Progenitor cell of endocrine pancreas (in vitro differentiated cells): Measurements from ENCODE around the gene DHDH. TPM values are rescaled to one million over a fixed set of nuclear protein-coding genes. Genes with fewer than 3 reads are reported as not detected.

ENCODE experiments used
- DNase-seq: peaks from one replicate; pipeline ENCODE4 v3.0.0; 2021; ENCODE audit warnings: low spot score; ENCODE audit not compliant: unreplicated experiment
- H3K27ac Mint-ChIP-seq: 2 replicates; pipeline ENCODE4 v1.8.0; 2021; ENCODE audit warnings: mild to moderate bottlenecking, moderate library complexity, mixed read lengths
- H3K27me3 Mint-ChIP-seq: 2 replicates; pipeline ENCODE4 v1.8.0; 2021; ENCODE audit warnings: mixed read lengths
- H3K36me3 Mint-ChIP-seq: 2 replicates; pipeline ENCODE4 v1.8.0; 2022; ENCODE audit warnings: mixed read lengths; ENCODE audit not compliant: insufficient read depth
- H3K4me1 Mint-ChIP-seq: 2 replicates; pipeline ENCODE4 v1.8.0; 2021; ENCODE audit warnings: low read depth, mixed read lengths
- H3K4me3 Mint-ChIP-seq: 2 replicates; pipeline ENCODE4 v1.8.0; 2021; ENCODE audit warnings: low read depth, mild to moderate bottlenecking, moderate library complexity, mixed read lengths
- H3K9me3 Mint-ChIP-seq: 2 replicates; pipeline ENCODE4 v1.8.0; 2021; ENCODE audit warnings: low read depth, mixed read lengths
- total RNA-seq: library from RNA; stranded (reverse); gene quantifications from 2 replicates; pipeline ENCODE4 v1.2.1, GENCODE V29; 2021
- TF ChIP-seq, protein P1 (sequence below): fragments of 200-600 bp; sonication (generic); IDR thresholded peaks from one replicate; pipeline ENCODE4 v1.5.0; 2021; ENCODE audit warnings: antibody characterized with exemption, mild to moderate bottlenecking; ENCODE audit not compliant: unreplicated experiment

DHDH gene
- total RNA-seq, 1 donor from 2014 or later = 1.8 TPM

DNA sequence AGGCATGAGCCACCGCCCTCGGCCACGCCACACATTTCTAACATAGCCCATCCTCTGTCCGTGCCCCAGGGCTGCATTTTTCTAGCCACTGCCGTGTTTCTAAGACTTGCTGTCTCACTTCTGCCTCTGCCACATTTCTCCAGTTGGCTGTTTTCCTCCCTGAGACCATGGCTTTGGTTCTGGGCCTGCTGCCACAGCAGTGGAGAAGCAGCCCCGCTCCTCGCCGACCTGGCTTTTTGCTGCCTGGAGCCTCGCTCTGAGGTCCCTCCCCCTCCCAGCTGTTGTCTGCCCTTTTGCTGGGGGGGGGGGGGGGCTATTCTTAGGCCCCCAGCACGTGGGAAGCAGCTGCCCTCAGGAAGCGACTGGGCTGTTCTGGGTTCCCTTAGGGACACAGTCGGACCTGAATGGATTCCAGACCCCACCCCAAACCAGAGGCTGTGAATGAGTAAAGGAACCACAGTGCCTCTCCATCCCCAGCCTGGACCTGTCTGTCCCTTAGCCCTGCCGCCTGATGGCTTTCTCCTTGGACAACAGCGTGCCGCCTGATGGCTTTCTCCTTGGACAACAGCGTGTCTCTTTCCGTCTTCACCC, 56.3 kb downstream of the DHDH start:
- H3K36me3 Mint-ChIP-seq = peaks cover 13% of the 10 kb centered on the region

DNA sequence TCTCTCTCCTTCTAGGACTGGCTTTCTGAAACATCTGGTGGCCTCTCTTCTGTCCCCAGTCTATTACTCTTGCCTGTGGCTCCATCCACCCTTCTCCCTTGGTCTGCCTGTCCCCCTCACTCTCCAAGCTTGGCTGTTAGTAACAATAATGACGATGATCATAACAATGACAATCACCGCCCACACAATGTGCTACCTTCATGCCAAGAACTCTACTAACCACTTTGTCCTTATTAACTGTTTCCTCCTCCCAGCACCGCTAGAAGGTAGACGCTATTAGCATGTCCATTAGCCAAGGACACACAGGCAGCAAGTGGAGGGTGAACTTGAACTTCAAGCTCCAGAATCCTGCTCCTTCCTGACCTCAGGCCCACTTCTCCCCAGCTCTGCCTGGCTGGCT, 56.9 kb downstream of the DHDH start:
- no peaks in the 10 kb centered on the region for H3K27me3 Mint-ChIP-seq
- peak overlapping the region; percentile 26 for H3K27ac Mint-ChIP-seq
- H3K36me3 Mint-ChIP-seq = peaks cover 10% of the 10 kb centered on the region
- peaks cover 18% of the 10 kb centered on the region for H3K4me1 Mint-ChIP-seq
- H3K9me3 Mint-ChIP-seq = no peaks in the 10 kb centered on the region
- TF ChIP-seq, protein P1, sequence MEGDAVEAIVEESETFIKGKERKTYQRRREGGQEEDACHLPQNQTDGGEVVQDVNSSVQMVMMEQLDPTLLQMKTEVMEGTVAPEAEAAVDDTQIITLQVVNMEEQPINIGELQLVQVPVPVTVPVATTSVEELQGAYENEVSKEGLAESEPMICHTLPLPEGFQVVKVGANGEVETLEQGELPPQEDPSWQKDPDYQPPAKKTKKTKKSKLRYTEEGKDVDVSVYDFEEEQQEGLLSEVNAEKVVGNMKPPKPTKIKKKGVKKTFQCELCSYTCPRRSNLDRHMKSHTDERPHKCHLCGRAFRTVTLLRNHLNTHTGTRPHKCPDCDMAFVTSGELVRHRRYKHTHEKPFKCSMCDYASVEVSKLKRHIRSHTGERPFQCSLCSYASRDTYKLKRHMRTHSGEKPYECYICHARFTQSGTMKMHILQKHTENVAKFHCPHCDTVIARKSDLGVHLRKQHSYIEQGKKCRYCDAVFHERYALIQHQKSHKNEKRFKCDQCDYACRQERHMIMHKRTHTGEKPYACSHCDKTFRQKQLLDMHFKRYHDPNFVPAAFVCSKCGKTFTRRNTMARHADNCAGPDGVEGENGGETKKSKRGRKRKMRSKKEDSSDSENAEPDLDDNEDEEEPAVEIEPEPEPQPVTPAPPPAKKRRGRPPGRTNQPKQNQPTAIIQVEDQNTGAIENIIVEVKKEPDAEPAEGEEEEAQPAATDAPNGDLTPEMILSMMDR = no peak
- H3K4me3 Mint-ChIP-seq = no peak overlapping the region
- DNase-seq = no peak

More for the DNA sequence above, 56.3 kb downstream of the DHDH start:
- Mint-ChIP-seq H3K9me3 (no peaks in the 10 kb centered on the region), H3K27me3 (no peaks in the 10 kb centered on the region), H3K4me3 (no peak overlapping the region), H3K27ac (no peak overlapping the region), H3K4me1 (peaks cover 14% of the 10 kb centered on the region)
- no peak for DNase-seq
- TF ChIP-seq, protein P1 = no peak

DNA sequence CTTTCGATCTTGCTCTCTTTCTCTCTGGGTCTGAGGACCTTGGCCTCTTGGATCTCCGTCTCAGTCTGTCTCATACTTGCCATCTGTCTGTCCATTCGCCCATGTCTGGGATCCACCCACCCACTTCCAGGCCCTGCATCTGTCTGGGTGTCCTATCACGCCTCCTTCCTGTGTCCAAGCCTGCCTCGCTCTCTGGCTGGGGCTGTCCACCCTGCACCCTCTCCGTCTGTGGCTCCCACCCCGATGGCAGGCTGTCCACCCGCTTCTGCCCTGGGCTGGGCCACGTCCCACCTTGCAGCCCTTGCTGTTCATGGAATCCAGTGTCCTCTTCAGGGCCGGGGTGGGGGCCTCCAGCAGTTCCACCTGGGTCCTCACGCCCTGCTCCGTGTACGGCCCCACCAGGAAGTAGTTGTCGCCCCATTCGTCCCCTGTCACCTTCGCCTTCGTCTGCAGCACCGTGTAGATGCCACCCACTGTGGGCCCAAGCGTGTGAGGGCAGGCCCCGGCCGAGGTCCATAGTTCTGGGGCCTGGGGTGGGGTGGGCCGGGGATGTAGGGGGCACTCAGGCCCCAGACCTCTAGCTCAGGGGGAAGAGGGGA, 57.6 kb downstream of the DHDH start:
- H3K4me1 Mint-ChIP-seq = peaks cover 18% of the 10 kb centered on the region
- no peak for DNase-seq
- H3K27me3 Mint-ChIP-seq = no peaks in the 10 kb centered on the region
- no peak overlapping the region for H3K27ac Mint-ChIP-seq
- H3K36me3 Mint-ChIP-seq = peaks cover 10% of the 10 kb centered on the region
- H3K4me3 Mint-ChIP-seq = no peak overlapping the region
- TF ChIP-seq, protein P1 = no peak
- H3K9me3 Mint-ChIP-seq = no peaks in the 10 kb centered on the region

DNA sequence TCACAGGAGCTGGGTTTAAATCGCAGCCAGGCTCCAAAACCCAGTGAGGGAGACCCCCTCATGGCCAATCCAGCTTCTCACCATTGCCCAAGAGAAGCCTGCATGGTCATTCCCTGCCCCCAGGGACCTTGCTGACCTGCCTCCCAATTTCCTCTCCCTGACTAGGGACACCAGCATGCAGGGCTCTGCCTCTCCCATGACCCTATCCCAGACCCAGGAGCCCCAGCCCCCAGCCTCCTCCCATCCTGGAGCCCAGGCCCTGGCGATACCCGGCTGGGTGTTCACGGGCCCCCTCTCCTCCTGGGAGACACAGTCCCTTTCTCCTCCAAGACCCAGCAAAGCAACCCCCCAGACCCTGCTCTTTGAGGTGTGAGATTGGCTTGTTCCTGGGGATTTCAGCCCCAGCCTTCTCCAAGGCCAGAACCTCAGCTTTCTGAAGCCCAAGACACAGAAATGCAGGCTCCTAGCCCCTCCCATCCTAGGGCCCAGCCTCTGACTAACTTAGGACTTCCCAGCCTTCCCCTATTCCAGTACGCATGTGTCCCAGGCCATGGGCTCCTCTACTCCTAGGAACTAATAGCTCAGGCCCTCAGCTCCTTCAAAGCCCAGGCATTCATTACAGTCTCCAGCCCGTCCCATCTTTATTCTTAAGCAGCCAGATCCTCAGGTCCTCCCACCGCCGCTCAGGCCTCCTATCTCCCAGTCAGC, 58.5 kb downstream of the DHDH start:
- no peaks in the 10 kb centered on the region for H3K27me3 Mint-ChIP-seq
- H3K4me1 Mint-ChIP-seq = peaks cover 18% of the 10 kb centered on the region
- peaks cover 10% of the 10 kb centered on the region for H3K36me3 Mint-ChIP-seq
- TF ChIP-seq, protein P1 = no peak
- peak overlapping the region; percentile 96 for H3K27ac Mint-ChIP-seq
- H3K9me3 Mint-ChIP-seq = no peaks in the 10 kb centered on the region
- DNase-seq = no peak
- H3K4me3 Mint-ChIP-seq = peak overlapping the region; percentile 99

DNA sequence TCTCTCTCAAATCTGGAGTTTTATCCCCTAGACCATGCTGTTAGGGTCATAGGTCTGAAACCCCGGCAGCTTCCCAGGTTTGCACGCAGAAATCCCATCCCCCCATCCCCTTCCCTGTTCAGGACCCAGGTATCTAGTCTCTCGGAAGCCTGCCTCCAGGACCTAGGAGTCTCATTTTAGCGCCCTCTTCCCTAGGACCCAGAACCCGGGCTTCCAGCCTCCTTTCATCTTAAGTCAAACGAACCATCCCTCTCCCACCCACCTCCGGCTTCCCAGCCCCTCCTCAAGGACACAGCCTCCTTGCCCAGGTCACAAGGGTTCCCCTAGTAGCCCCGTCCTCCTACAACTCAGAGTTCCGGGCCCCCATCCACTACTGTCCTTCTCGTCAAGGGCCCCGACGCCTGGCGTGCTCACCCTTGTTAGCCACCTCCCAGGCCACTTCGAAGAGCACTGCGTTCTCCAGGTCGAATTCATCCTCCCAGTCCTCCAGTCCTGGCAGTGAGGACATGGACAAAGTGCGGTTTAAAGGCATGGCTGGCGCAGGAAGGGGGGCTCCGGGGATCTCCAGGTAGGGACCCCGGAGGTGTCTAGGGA, 59.2 kb downstream of the DHDH start:
- peak overlapping the region; percentile 99 for H3K4me3 Mint-ChIP-seq
- no peaks in the 10 kb centered on the region for H3K27me3 Mint-ChIP-seq
- H3K27ac Mint-ChIP-seq = peak overlapping the region; percentile 96
- no peak for DNase-seq
- TF ChIP-seq, protein P1 = no peak
- peaks cover 19% of the 10 kb centered on the region for H3K4me1 Mint-ChIP-seq
- peaks cover 8% of the 10 kb centered on the region for H3K36me3 Mint-ChIP-seq
- H3K9me3 Mint-ChIP-seq = no peaks in the 10 kb centered on the region
